A673 (cell line): ENCODE measurements around the gene ARFGEF2. TPM values are rescaled to one million over a fixed set of nuclear protein-coding genes. Genes with fewer than 3 reads are reported as not detected.
A peak's percentile ranks its signal among the peaks of the same experiment; 100 is the strongest.

Experiments
- BruUV-seq: library from RNA; stranded (reverse); fragments of 400-500 nt; replicated peaks from 2 replicates; lab custom pipeline; 2021; lab: Mats Ljungman, UMichigan
- CTCF ChIA-PET: fragments of 300-600 bp; sonication (Branson Sonifier 250); formaldehyde crosslinking; loops from one replicate; lab custom pipeline; 2022; ENCODE audit warnings: antibody characterized with exemption; lab: Charles Lee
- POLR2A ChIA-PET: fragments of 300-600 bp; sonication (Branson Sonifier 250); formaldehyde crosslinking; loops from one replicate; lab custom pipeline; 2022; ENCODE audit warnings: antibody characterized with exemption; ENCODE audit not compliant: low non-redundant PET; lab: Charles Lee
- DNase-seq: peaks from one replicate; pipeline ENCODE4 v3.0.0-alpha.2; 2015; ENCODE audit warnings: low spot score
- H3K27ac ChIP-seq: fragments of 200-600 bp; sonication (generic); 2 replicates; pipeline ENCODE4 v1.5.1; 2016; ENCODE audit warnings: mixed run types, low read depth, mild to moderate bottlenecking, mixed read lengths, antibody characterized with exemption, low read length; ENCODE audit not compliant: poor library complexity, severe bottlenecking
- H3K27me3 ChIP-seq: fragments of 200-600 bp; sonication (generic); replicated peaks from 2 replicates; pipeline ENCODE4 v1.6.1; 2017; ENCODE audit warnings: mixed run types, low read depth, mild to moderate bottlenecking, mixed read lengths, antibody characterized with exemption, low read length; ENCODE audit not compliant: insufficient read depth, poor library complexity
- H3K36me3 ChIP-seq: fragments of 200-600 bp; sonication (generic); 2 replicates; pipeline ENCODE4 v1.6.1; 2016; ENCODE audit warnings: mixed run types, mild to moderate bottlenecking, mixed read lengths, antibody characterized with exemption, low read length; ENCODE audit not compliant: insufficient read depth, poor library complexity, severe bottlenecking
- H3K4me1 ChIP-seq: fragments of 200-600 bp; sonication (generic); 2 replicates; pipeline ENCODE4 v1.6.1; 2017; ENCODE audit warnings: mixed run types, mild to moderate bottlenecking, mixed read lengths, antibody characterized with exemption, low read length; ENCODE audit not compliant: insufficient read depth, poor library complexity, severe bottlenecking
- H3K4me3 ChIP-seq: fragments of 200-600 bp; sonication (generic); 2 replicates; pipeline ENCODE4 v1.5.1; 2016; ENCODE audit warnings: low read depth, mixed run types, mild to moderate bottlenecking, mixed read lengths, low read length; ENCODE audit not compliant: poor library complexity, severe bottlenecking
- H3K9me3 ChIP-seq: fragments of 200-600 bp; sonication (generic); 2 replicates; pipeline ENCODE4 v1.6.1; 2016; ENCODE audit warnings: mixed run types, low read depth, mild to moderate bottlenecking, mixed read lengths, antibody characterized with exemption, low read length; ENCODE audit not compliant: poor library complexity, severe bottlenecking
- CTCF ChIP-seq: fragments of 300-800, 200-600 bp; sonication (generic); conservative IDR thresholded peaks from 2 replicates; pipeline ENCODE4 v1.5.1; 2017; ENCODE audit warnings: low read depth, mild to moderate bottlenecking, antibody characterized with exemption, low read length, moderate library complexity, mixed read lengths
- EZH2 ChIP-seq: fragments of 200-600 bp; sonication (generic); IDR thresholded peaks from 2 replicates; pipeline ENCODE4 v1.6.1; 2017; ENCODE audit warnings: borderline replicate concordance, low read depth, mild to moderate bottlenecking, mixed read lengths, antibody characterized with exemption, low read length; ENCODE audit not compliant: poor library complexity, severe bottlenecking
- intact Hi-C: fragments of 100-400 bp; cut with micrococcal nuclease; formaldehyde crosslinking; loops from one replicate; pipeline ENCODE4 v1.10.0; 2022; ENCODE audit not compliant: unreplicated experiment
- total RNA-seq: library from RNA; stranded (reverse); gene quantifications from 2 replicates; pipeline ENCODE4 v1.2.3, GENCODE V29; 2021

The ARFGEF2 gene
- total RNA-seq, 1 experiment from 2014 or later, result 26.1 TPM

DNA sequence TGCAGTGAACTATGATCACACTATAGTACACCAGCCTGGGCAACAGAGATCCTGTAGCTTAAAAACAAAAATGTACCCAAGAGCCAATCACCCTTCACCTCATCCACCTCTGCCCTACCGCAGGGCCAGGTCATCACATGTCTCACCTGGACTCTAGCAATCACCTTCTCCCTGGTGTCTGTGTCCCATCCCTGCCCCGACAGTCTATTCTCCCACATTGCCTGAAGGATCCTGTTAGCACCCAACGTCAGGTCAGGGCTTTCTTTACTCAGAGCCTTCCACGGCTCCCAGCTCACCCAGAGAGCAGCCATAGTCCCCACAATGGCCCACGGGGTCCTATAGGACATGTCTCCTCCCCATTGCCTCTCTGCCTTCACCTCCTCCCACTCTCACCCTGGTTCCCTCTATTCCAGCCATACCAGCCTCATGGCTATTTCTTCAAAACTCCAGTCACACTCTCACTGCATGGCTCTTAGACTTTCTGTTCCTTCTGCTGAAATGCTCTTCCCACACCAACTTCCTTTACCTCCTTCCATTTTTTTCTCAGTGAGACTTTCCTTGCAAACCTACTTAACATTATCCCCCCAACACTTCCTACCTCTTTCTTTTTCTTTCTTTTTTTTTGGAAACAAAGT lies 22.5 kb upstream of the ARFGEF2 start:
- no TSS peak for BruUV-seq
- intact Hi-C loops, result no loop called here
- peaks cover 5% of the 10 kb centered on the region for H3K9me3 ChIP-seq
- POLR2A ChIA-PET, result no interaction called here
- TF ChIP-seq CTCF (no peak), EZH2 (no peak)
- no peaks in the 10 kb centered on the region for H3K27me3 ChIP-seq
- no peak overlapping the region for H3K27ac ChIP-seq
- no peaks in the 10 kb centered on the region for H3K36me3 ChIP-seq
- DNase-seq, result no peak
- CTCF ChIA-PET, result no interaction called here
- no peak overlapping the region for H3K4me3 ChIP-seq
- H3K4me1 ChIP-seq, result peaks cover 17% of the 10 kb centered on the region

DNA sequence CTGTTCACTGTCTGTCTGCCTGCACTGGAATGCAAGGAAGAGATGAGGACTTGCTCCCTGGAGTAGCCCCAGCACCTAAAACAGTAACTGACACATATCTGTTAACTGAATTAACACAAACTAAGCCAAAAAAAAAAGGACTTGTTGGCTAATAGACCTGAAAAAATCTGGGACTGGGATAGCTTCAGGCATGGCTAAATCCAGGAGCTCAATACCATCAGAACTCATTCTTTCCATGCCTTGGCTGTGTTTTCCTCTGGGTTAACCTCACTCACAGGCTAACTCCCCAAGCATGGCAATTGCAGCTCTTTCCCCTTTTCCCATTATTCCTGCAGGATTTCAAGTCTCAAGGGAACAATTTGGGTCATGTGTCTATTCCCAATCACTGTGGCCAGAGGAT lies 21.6 kb upstream of the ARFGEF2 start:
- H3K36me3 ChIP-seq, result no peaks in the 10 kb centered on the region
- ChIA-PET POLR2A (no interaction called here), CTCF (no interaction called here)
- no peaks in the 10 kb centered on the region for H3K9me3 ChIP-seq
- TF ChIP-seq CTCF (no peak), EZH2 (no peak)
- no peak overlapping the region for H3K27ac ChIP-seq
- H3K4me1 ChIP-seq, result peaks cover 25% of the 10 kb centered on the region
- intact Hi-C loops, result no loop called here
- no TSS peak for BruUV-seq
- no peaks in the 10 kb centered on the region for H3K27me3 ChIP-seq
- no peak overlapping the region for H3K4me3 ChIP-seq
- no peak for DNase-seq

- no TSS peak for BruUV-seq
- Histone ChIP-seq H3K27ac (peak overlapping the region; percentile 30), H3K4me3 (no peak overlapping the region), H3K4me1 (peaks cover 33% of the 10 kb centered on the region), H3K36me3 (no peaks in the 10 kb centered on the region), H3K27me3 (no peaks in the 10 kb centered on the region), H3K9me3 (no peaks in the 10 kb centered on the region)
- TF ChIP-seq CTCF, result no peak
- TF ChIP-seq EZH2, result no peak
- CTCF ChIA-PET, result interaction anchor here (1.6 kb wide), 1 partner anchor 244 kb away, joined by 3 read pairs; no protein-coding TSS in a partner anchor
- POLR2A ChIA-PET, result no interaction called here
- intact Hi-C loops, result no loop called here
- DNase-seq, result no peak
Measured at GRCh38 chr20:48901326-48901725, 20.2 kb upstream of the ARFGEF2 start.
